ENCODE results near the gene DNAL1. TPM values are rescaled to one million over a fixed set of nuclear protein-coding genes. Genes with fewer than 3 reads are reported as not detected.

DNAL1 gene
- total RNA-seq, 1 donor from 2014 or later, result 6.2 TPM

DNA sequence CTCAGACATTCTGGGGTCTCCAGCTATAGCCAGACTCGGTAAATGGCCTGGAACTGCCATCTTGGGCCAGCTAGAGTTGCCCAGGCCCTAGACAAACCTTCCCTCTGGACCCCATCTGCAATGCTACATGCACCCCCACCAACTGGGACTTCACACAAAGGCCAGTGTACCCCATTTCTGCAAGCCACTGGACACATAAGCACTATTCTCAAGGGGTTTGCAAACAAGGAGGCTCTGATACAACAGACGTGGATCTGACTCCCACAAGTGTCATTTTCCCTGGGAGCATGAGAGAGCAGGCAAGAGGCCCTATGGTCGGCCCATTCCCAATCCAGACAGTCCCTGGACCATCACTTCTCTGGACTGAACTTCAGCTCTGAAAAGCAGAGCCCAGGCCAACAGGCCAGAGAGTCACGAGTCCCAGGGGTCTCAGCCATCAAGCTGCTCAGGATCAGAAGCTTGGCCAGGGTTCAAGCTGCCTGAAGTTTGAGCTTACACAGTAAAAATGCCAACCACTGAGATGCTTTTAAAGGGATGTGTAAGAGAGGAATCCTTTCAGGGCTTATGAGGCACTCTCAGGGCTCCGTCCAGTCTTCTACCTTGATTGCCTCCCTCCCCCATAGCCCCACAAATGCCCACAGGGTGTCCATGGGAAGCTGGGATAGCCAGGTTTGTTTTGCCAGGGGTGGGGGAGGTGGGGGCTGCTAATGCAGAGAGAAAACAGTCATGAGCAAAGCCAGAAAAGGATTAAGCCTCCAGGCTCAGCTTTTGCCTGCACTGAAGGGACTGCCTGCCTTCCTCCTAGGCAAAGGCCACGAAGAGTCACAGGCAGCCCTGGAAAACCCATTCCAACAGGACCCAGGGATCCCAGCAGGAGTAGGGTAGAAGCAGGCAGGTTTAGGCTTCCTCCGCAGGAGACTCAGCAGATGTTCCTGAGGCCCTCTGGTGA, 101.1 kb downstream of the DNAL1 start:
- Mint-ChIP-seq H3K9me3 (no peaks in the 10 kb centered on the region), H3K4me1 (ENCODE audit: low read depth) (peaks cover 92% of the 10 kb centered on the region), H3K36me3 (ENCODE audit: low read depth) (peaks cover 12% of the 10 kb centered on the region), H3K27ac (peak overlapping the region; percentile 86), H3K4me3 (ENCODE audit: low read depth) (no peak overlapping the region), H3K27me3 (ENCODE audit: low read depth) (no peaks in the 10 kb centered on the region)
- intact Hi-C loops (cut with micrococcal nuclease), result loop anchor here (1.0 to 10.0 kb wide), 2 partner anchors 33 to 299 kb away; no protein-coding TSS in a partner anchor
- DNase-seq (ENCODE audit: low spot score), result no peak

DNA sequence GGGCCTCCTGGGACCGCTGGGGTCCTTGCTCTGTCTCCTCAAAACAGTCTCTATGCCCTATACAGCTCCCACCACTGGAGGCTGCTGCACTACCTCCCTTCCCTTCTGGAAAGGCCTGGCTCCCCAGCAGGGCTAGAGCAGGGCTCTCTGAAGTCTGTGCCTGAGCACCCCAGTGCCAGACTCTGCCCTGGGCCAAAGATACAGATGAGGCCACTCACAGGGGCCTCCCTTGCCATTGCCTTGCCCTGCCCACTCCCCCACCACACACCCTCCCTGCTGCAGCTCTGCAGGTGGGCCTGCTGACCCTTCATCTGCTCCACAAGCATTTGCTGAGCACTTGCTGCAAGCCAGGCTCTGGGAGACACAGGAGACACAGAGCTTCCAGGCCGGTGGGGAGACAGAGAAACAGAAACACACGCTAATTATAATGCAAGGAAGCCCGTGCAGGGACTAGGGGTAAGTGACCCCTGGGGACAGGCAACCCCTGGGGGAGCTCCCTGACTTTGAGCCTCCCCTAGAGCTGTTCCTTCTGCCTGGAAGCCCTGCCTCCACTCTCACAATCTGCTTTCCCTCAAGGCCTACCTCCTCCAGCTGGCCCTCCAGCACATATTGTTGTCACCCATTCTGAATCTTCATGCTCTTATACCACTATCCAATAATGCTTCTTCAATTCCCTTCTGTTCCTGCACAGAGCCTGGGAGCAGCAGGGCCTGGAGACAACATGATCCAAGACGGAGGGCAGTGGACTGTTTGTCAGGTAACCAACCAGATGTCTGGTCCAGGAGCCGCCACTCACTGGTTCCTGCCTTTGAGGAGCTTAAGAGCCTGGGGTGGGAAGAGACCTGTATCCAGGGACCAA, 102.0 kb downstream of the DNAL1 start:
- Mint-ChIP-seq H3K36me3 (ENCODE audit: low read depth) (peaks cover 12% of the 10 kb centered on the region), H3K4me1 (ENCODE audit: low read depth) (peaks cover 89% of the 10 kb centered on the region), H3K4me3 (ENCODE audit: low read depth) (no peak overlapping the region), H3K27ac (peak overlapping the region; percentile 13), H3K27me3 (ENCODE audit: low read depth) (no peaks in the 10 kb centered on the region), H3K9me3 (no peaks in the 10 kb centered on the region)
- no peak for DNase-seq (ENCODE audit: low spot score)
- intact Hi-C loops (cut with micrococcal nuclease), result loop anchor here (10.0 kb wide), 1 partner anchor 298 kb away; no protein-coding TSS in a partner anchor

GRCh38 chr14:73747379-73748211, 102.8 kb downstream of the DNAL1 start:
- Mint-ChIP-seq H3K4me3 (ENCODE audit: low read depth) (no peak overlapping the region), H3K27ac (peak overlapping the region; percentile 51), H3K36me3 (ENCODE audit: low read depth) (peaks cover 18% of the 10 kb centered on the region), H3K27me3 (ENCODE audit: low read depth) (no peaks in the 10 kb centered on the region), H3K9me3 (no peaks in the 10 kb centered on the region), H3K4me1 (ENCODE audit: low read depth) (peaks cover 88% of the 10 kb centered on the region)
- no peak for DNase-seq (ENCODE audit: low spot score)
- intact Hi-C loops (cut with micrococcal nuclease), result loop anchor here (10.0 kb wide), 1 partner anchor 297 kb away; no protein-coding TSS in a partner anchor

DNA sequence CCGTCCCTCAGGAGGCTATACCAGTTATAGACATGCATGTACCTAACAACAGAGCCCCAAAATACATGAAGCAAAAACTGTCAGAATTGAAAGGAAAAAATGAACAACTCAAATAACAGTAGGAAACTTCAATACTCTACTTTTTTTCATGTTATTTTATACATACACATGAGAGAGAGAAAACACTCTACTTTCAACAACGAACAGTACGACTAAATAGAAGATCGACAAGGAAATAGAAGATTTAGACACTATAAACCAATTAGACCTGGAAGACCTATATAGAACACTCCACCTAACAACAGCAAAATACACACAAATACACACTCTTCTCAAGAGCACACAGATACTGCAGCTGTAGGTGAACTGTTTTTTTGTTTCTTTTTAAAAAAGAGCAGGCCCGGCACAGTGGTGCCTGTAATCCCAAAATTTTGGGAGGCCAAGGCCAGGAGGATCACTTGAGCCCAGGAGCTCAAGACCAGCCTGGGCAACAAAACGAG, 104.1 kb downstream of the DNAL1 start:
- Mint-ChIP-seq H3K9me3 (no peaks in the 10 kb centered on the region), H3K27ac (peak overlapping the region; percentile 21), H3K36me3 (ENCODE audit: low read depth) (peaks cover 20% of the 10 kb centered on the region), H3K4me1 (ENCODE audit: low read depth) (peaks cover 88% of the 10 kb centered on the region), H3K27me3 (ENCODE audit: low read depth) (no peaks in the 10 kb centered on the region), H3K4me3 (ENCODE audit: low read depth) (no peak overlapping the region)
- intact Hi-C loops (cut with micrococcal nuclease), result loop anchor here (10.0 kb wide), 1 partner anchor 296 kb away; no protein-coding TSS in a partner anchor
- no peak for DNase-seq (ENCODE audit: low spot score)

DNA sequence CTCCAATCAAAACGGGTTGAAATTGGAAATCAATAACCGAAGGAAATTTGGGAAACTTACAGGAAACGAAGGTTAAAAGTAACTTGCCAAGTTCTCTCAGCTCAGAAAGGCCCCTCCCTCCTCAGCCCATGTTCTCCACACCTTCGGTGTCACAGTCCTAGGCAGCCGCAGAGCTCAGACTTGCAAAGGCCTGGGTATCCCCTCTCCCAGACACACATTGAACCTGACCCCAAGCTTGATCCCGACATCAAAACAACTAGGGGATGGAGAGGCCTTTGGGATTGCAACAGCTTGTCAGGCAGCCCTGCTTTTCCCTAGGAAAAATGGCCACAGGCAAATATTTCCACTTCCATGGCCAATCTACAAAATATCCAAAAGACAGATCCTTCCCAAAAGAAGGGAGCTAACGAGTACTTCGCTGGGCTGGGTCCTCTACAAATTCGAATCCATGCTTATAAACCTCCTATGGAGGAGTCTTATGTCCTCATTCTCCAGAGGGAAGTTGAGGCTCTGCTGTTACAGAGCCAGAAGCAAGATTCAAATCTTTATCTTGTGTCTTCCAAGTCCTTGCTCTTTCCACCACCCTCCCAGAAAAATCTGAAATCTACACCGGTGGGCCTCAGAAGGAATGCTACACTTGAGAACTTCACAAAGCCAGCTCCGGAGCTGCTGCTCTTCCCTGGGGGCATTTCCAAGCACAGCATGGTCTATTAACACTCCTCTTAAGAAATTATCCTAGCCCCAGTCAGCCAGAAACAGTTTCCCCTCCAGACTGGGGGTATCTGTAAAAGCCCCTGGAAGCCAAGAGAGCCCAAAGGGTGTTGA, 105.1 kb downstream of the DNAL1 start:
- DNase-seq (ENCODE audit: low spot score), result no peak
- Mint-ChIP-seq H3K4me3 (ENCODE audit: low read depth) (no peak overlapping the region), H3K27me3 (ENCODE audit: low read depth) (no peaks in the 10 kb centered on the region), H3K36me3 (ENCODE audit: low read depth) (peaks cover 20% of the 10 kb centered on the region), H3K9me3 (no peaks in the 10 kb centered on the region), H3K4me1 (ENCODE audit: low read depth) (peaks cover 88% of the 10 kb centered on the region), H3K27ac (peak overlapping the region; percentile 12)
- intact Hi-C loops (cut with micrococcal nuclease), result loop anchor here (10.0 kb wide), 1 partner anchor 295 kb away; no protein-coding TSS in a partner anchor

GRCh38 chr14:73750531-73750901, 105.7 kb downstream of the DNAL1 start:
- intact Hi-C loops (cut with micrococcal nuclease), result no loop called here
- no peak overlapping the region for H3K4me3 Mint-ChIP-seq (ENCODE audit: low read depth)
- no peaks in the 10 kb centered on the region for H3K9me3 Mint-ChIP-seq
- H3K27me3 Mint-ChIP-seq (ENCODE audit: low read depth), result no peaks in the 10 kb centered on the region
- peak overlapping the region; percentile 12 for H3K27ac Mint-ChIP-seq
- no peak for DNase-seq (ENCODE audit: low spot score)
- peaks cover 88% of the 10 kb centered on the region for H3K4me1 Mint-ChIP-seq (ENCODE audit: low read depth)
- H3K36me3 Mint-ChIP-seq (ENCODE audit: low read depth), result peaks cover 20% of the 10 kb centered on the region

DNA sequence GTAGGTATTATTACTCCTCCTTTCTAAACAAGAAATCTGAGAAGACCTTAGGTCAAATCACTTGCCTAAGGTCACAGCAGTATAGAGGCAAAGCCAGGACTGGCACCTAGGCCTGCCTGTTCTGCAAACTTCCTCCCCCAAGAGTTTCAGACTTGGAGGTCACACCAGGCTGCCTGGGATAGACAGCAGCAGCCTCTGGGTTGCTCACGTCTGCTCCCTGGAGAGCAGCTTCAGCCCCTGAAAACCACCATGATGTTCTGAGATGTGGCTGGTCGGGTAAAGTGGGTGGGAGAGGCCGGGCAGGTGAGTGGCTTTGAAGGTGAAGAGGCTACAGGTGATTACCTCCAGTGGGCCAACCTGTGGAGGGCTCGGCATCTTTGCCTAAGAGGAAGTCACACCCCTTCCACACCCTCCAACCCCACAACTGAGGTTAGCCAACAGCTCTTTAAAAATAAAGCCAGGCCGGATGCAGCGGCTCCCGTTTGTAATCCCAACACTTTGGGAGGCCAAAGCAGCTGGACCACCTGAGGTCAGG, 106.4 kb downstream of the DNAL1 start:
- no peak overlapping the region for H3K4me3 Mint-ChIP-seq (ENCODE audit: low read depth)
- H3K27me3 Mint-ChIP-seq (ENCODE audit: low read depth), result no peaks in the 10 kb centered on the region
- intact Hi-C loops (cut with micrococcal nuclease), result no loop called here
- peaks cover 89% of the 10 kb centered on the region for H3K4me1 Mint-ChIP-seq (ENCODE audit: low read depth)
- H3K9me3 Mint-ChIP-seq, result no peaks in the 10 kb centered on the region
- H3K36me3 Mint-ChIP-seq (ENCODE audit: low read depth), result peaks cover 20% of the 10 kb centered on the region
- H3K27ac Mint-ChIP-seq, result peak overlapping the region; percentile 5
- no peak for DNase-seq (ENCODE audit: low spot score)

- Mint-ChIP-seq H3K36me3 (ENCODE audit: low read depth) (peaks cover 20% of the 10 kb centered on the region), H3K9me3 (no peaks in the 10 kb centered on the region), H3K4me1 (ENCODE audit: low read depth) (peaks cover 90% of the 10 kb centered on the region), H3K4me3 (ENCODE audit: low read depth) (no peak overlapping the region), H3K27ac (peak overlapping the region; percentile 69), H3K27me3 (ENCODE audit: low read depth) (no peaks in the 10 kb centered on the region)
- intact Hi-C loops (cut with micrococcal nuclease), result no loop called here
- no peak for DNase-seq (ENCODE audit: low spot score)
These were observed 107.7 kb downstream of the DNAL1 start for GRCh38 chr14:73752297-73752992.

Other genes starting within 250 kb of the DNAL1 start
- 52.4 and 66.1 TPM in 2 replicates for gene NUMB, start 186.4 kb upstream of the DNAL1 start, total RNA-seq
- 22.0 and 24.1 TPM in 2 replicates for gene RIOX1, start 154.1 kb upstream of the DNAL1 start, total RNA-seq
- gene ACOT1, start 107.8 kb upstream of the DNAL1 start, total RNA-seq, result 1.9 and 2.7 TPM in 2 replicates
- not detected in 2 replicates for gene HEATR4, start 86.0 kb upstream of the DNAL1 start, total RNA-seq
- gene ACOT2, start 75.8 kb upstream of the DNAL1 start, total RNA-seq, result 10.1 and 12.3 TPM in 2 replicates
- gene ACOT4, start 53.1 kb upstream of the DNAL1 start, total RNA-seq, result 0.57 and 1.4 TPM in 2 replicates
- gene ACOT6, start 32.5 kb upstream of the DNAL1 start, total RNA-seq, result not detected in 2 replicates
- gene PNMA1, start 69.4 kb downstream of the DNAL1 start, total RNA-seq, result 30.1 and 32.1 TPM in 2 replicates
- gene PTGR2, start 206.8 kb downstream of the DNAL1 start, total RNA-seq, result 1.4 and 1.6 TPM in 2 replicates
- gene ZNF410, start 241.9 kb downstream of the DNAL1 start, total RNA-seq, result 77.5 and 82.9 TPM in 2 replicates